Testis (tissue), 3 donors: ENCODE measurements around the gene OPRL1. TPM values are rescaled to one million over a fixed set of nuclear protein-coding genes. Genes with fewer than 3 reads are reported as not detected.

Source experiments
- DNase-seq: peaks from one replicate; pipeline ENCODE4 v3.0.0-alpha.2; 2019
- H3K27ac ChIP-seq, 2 donors: fragments of 200-600 bp; sonication (generic); one replicate each; pipeline ENCODE4 v1.5.1; 2019
- H3K27me3 ChIP-seq: fragments of 200-600 bp; sonication (generic); one replicate; pipeline ENCODE4 v1.5.1; 2019
- H3K36me3 ChIP-seq: fragments of 200-600 bp; sonication (generic); one replicate; pipeline ENCODE4 v1.5.1; 2017; ENCODE audit warnings: low read depth; ENCODE audit errors: missing control alignments
- H3K4me1 ChIP-seq: fragments of 200-600 bp; sonication (generic); one replicate; pipeline ENCODE4 v1.5.1; 2019
- H3K4me3 ChIP-seq, 2 donors: fragments of 200-600 bp; sonication (generic); one replicate each; pipeline ENCODE4 v1.5.1; 2017 to 2019
- H3K9me3 ChIP-seq: fragments of 200-600 bp; sonication (generic); one replicate; pipeline ENCODE4 v1.5.1; 2017
- CTCF ChIP-seq, 3 experiments: fragments of 450-650 bp in 2 of 3; fragments of 200-600 bp in 1 of 3; sonication (generic) in 1 of 3; IDR thresholded peaks; one replicate each; pipeline ENCODE4 v1.5.1; 2016 to 2019; ENCODE audit warnings: antibody characterized with exemption in 3 of 3, mild to moderate bottlenecking in 2 of 3, moderate library complexity in 1 of 3
- POLR2A ChIP-seq: fragments of 450-650 bp; IDR thresholded peaks from one replicate; pipeline ENCODE4 v1.6.1; 2017; ENCODE audit warnings: antibody characterized with exemption, mild to moderate bottlenecking, moderate library complexity
- WGBS, 2 donors: methylation state at CpG; one replicate each; pipeline ENCODE4 v1.1.5; 2018; 5-methylcytosine and 5-hydroxymethylcytosine counted together
- intact Hi-C: fragments of 100-400 bp; cut with DNase I; formaldehyde crosslinking; loops from one replicate; pipeline ENCODE4 v1.15.1; 2023; ENCODE audit warnings: low total_unique reads
- polyA plus RNA-seq: library from polyadenylated mRNA; stranded (reverse); fragments of 350-450 nt; fragmentation: Illumina TruSeq; extraction: RNeasy Lipid Tissue Mini Kit (QIAGEN cat#74804); gene quantifications from one replicate; pipeline ENCODE4 v1.2.3, GENCODE V29; 2014; ENCODE audit warnings: low read depth, low replicate concordance; ENCODE audit not compliant: insufficient read depth
- total RNA-seq, 2 donors: library from RNA; depleted of rRNA; stranded (reverse); fragments of >200 nt; gene quantifications; one replicate each; pipeline ENCODE4 v1.2.3, GENCODE V29; 2016

The OPRL1 gene
- total and polyA plus RNA-seq, 3 donors from 2014 or later, result 6.0 to 9.4 (median 7.7) TPM

GRCh38 chr20:64092258-64093012 lies 12.6 kb downstream of the OPRL1 start:
- H3K4me3 ChIP-seq, result no peak overlapping the region
- TF ChIP-seq CTCF (IDR thresholded peaks at IDR 0.05) (no peak), POLR2A (no peak)
- H3K27ac ChIP-seq, result no peak overlapping the region
- no peaks in the 10 kb centered on the region for H3K9me3 ChIP-seq
- 50 to 61% methylated on average over 11 to 25 of the region's 27 CpGs for WGBS, 2 donors
- intact Hi-C loops, result no loop called here
- no peaks in the 10 kb centered on the region for H3K27me3 ChIP-seq
- H3K4me1 ChIP-seq, result no peaks in the 10 kb centered on the region
- no peaks in the 10 kb centered on the region for H3K36me3 ChIP-seq
- DNase-seq, result no peak

DNA sequence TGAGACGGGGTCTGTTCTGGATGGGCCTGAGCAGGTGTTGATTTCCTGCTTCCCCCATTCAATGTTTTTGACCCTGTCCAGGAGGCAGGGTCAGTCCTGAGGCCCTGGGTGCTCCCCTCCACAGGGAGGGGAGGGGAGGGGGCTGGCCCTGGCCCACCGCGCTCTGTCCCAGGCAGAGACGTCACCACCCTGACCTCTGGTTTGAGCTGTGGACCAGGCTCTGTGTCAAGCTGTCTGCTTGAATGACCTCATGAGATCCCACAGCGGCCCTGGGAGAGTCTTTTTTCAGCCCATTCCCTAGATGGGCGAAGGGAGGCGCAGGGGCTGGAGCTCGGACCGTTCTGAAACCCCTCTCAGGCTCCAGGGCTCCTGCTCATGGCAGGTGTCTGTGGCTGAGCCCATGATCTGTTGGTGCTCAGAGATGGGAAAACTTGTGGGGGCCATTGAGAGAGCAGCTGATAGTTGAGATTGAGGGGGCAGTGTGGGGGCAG lies 13.2 kb downstream of the OPRL1 start:
- no peak for DNase-seq
- H3K4me3 ChIP-seq, result no peak overlapping the region
- no peaks in the 10 kb centered on the region for H3K9me3 ChIP-seq
- 50 to 56% methylated on average over 7 to 9 of the region's 9 CpGs for WGBS, 2 donors
- no peaks in the 10 kb centered on the region for H3K36me3 ChIP-seq
- TF ChIP-seq POLR2A (no peak), CTCF (IDR thresholded peaks at IDR 0.05) (no peak)
- intact Hi-C loops, result no loop called here
- H3K4me1 ChIP-seq, result no peaks in the 10 kb centered on the region
- no peaks in the 10 kb centered on the region for H3K27me3 ChIP-seq
- H3K27ac ChIP-seq, result no peak overlapping the region

- no peak overlapping the region for H3K4me3 ChIP-seq
- H3K27ac ChIP-seq, result no peak overlapping the region
- no peaks in the 10 kb centered on the region for H3K4me1 ChIP-seq
- 83 to 87% methylated on average over 4 of the region's 4 CpGs for WGBS, 2 donors
- TF ChIP-seq CTCF (IDR thresholded peaks at IDR 0.05) (no peak), POLR2A (no peak)
- H3K36me3 ChIP-seq, result no peaks in the 10 kb centered on the region
- no peaks in the 10 kb centered on the region for H3K27me3 ChIP-seq
- H3K9me3 ChIP-seq, result no peaks in the 10 kb centered on the region
- DNase-seq, result no peak
- intact Hi-C loops, result no loop called here
Observed at GRCh38 chr20:64095455-64095854, 15.6 kb downstream of the OPRL1 start.

- intact Hi-C loops, result no loop called here
Observed at GRCh38 chr20:64095927-64096326, 16.0 kb downstream of the OPRL1 start.

More at GRCh38 chr20:64095927-64096326, 16.0 kb downstream of the OPRL1 start:
- Histone ChIP-seq H3K27me3 (no peaks in the 10 kb centered on the region), H3K36me3 (no peaks in the 10 kb centered on the region), H3K27ac (no peak overlapping the region), H3K9me3 (no peaks in the 10 kb centered on the region), H3K4me1 (no peaks in the 10 kb centered on the region), H3K4me3 (no peak overlapping the region)
- no peak for DNase-seq
- 93 to 94% methylated on average over 11 of the region's 11 CpGs for WGBS, 2 donors
- TF ChIP-seq CTCF (IDR thresholded peaks at IDR 0.05) (no peak), POLR2A (no peak)
